GM18858 (cell line): ENCODE results near the gene PRKG2.

Experiments
- ATAC-seq: cut with Tn5 transposase; IDR thresholded peaks from one replicate; pipeline ENCODE4 v1.9.1; 2021; ENCODE audit not compliant: unreplicated experiment

PRKG2 gene

GRCh38 chr4:81040012-81040659 is 174.9 kb downstream of the PRKG2 start:
- ATAC-seq: no peak

- ATAC-seq: no peak
These were observed 175.6 kb downstream of the PRKG2 start for GRCh38 chr4:81039351-81039972.

- no peak for ATAC-seq
These were observed 176.2 kb downstream of the PRKG2 start for GRCh38 chr4:81038636-81039350.
